Glomerular visceral epithelial cell (primary cell): ENCODE data around the gene MAGED1.
"Not testable (repeated sequence)": the region's sequence is repeated elsewhere in the genome, so short reads cannot be mapped to it uniquely, and the experiment has no call there.

Experiments
- DNase-seq: peaks from one replicate; pipeline ENCODE4 v3.0.0-alpha.2; 2016; ENCODE audit errors: extremely low spot score

The MAGED1 gene

DNA sequence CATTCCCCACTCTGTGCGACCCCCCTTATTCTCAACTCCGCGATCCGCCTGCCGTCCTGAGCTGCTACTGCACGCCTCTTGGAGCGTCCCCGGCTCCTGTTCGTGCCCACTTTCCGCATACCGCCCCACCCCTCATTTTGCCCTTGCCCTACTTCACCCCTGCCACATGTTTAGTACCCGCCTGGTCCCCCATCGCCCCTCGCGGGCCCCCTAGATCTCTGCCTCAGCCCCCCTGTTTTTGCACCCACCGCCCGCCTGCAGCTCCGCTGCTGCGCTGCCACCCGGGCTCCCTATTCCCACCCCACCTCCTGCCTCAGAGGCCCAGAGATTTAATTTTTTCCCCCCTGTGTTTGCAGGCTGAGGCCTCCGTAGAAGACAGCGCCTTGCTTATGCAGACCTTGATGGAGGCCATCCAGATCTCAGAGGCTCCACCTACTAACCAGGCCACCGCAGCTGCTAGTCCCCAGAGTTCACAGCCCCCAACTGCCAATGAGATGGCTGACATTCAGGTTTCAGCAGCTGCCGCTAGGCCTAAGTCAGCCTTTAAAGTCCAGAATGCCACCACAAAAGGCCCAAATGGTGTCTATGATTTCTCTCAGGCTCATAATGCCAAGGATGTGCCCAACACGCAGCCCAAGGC, 1.4 kb downstream of the MAGED1 start:
- DNase-seq, result peak; percentile 8

DNA sequence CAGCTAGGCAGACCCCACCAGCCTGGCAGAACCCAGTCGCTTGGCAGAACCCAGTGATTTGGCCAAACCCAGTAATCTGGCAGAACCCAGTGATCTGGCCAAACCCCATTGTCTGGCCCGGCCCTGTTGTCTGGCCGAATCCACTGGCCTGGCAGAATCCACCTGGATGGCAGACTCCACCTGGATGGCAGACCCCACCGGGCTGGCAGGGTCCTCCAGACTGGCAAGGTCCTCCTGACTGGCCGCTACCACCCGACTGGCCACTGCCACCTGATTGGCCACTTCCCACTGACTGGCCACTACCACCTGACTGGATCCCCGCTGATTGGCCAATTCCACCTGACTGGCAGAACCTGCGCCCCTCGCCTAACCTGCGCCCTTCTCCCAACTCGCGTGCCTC, 3.2 kb downstream of the MAGED1 start:
- DNase-seq, result no peak

GRCh38 chrX:51899741-51900140, 6.3 kb downstream of the MAGED1 start:
- DNase-seq, result no peak

- DNase-seq, result no peak
These were observed 9.2 kb downstream of the MAGED1 start for GRCh38 chrX:51902510-51903050.

GRCh38 chrX:51905152-51905551, 11.7 kb downstream of the MAGED1 start:
- DNase-seq, result not testable (repeated sequence)

DNA sequence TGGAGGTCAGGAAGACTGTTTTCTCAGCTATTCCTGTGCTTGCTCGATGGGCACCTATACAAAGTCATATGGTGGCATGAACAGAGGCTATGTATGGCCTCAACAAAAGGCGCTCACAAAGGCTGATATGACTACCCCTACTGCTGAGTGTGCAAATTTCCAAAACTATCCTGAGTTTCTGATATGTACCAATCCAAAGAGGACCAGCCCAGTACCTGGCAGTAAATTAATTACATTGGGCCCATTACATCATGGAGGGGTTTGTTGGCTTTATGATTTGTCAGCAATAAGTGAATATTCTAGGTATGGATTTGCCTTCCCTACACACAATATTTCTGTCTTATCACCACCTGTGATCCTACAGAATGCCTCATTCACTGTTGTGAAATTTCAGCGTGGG, 12.3 kb downstream of the MAGED1 start:
- no peak for DNase-seq

DNA sequence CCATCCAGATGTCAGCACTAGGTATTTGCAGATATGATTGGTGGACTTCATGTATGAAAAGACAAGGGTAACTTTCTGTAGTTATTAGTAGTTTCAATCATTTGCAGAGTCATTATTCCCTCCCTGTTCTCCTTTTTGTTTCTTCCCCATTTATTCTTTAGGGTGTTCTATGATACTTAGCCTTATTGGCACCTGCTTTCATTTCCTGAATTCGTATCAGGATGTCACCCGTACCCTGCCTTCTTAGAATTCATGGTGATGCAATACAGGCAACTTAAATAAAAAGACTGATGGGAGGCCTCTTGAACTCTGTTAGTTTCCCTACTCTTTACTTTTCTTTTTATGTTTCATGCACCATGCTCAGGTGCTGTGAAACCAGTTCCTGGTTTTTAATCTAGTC, 24.2 kb downstream of the MAGED1 start:
- no peak for DNase-seq

- DNase-seq, result no peak
These were observed 29.1 kb downstream of the MAGED1 start for GRCh38 chrX:51922561-51922960.

- DNase-seq, result no peak
These were observed 38.2 kb downstream of the MAGED1 start for GRCh38 chrX:51931566-51932150.
